CD4-positive, alpha-beta T cell treated with Interleukin-15 for 4 hours (primary cell): ENCODE data around the gene FGD5.

ENCODE experiments used
- DNase-seq: peaks from one replicate; pipeline ENCODE4 v3.0.0-alpha.2; 2020; ENCODE audit warnings: low spot score

FGD5 gene

DNA sequence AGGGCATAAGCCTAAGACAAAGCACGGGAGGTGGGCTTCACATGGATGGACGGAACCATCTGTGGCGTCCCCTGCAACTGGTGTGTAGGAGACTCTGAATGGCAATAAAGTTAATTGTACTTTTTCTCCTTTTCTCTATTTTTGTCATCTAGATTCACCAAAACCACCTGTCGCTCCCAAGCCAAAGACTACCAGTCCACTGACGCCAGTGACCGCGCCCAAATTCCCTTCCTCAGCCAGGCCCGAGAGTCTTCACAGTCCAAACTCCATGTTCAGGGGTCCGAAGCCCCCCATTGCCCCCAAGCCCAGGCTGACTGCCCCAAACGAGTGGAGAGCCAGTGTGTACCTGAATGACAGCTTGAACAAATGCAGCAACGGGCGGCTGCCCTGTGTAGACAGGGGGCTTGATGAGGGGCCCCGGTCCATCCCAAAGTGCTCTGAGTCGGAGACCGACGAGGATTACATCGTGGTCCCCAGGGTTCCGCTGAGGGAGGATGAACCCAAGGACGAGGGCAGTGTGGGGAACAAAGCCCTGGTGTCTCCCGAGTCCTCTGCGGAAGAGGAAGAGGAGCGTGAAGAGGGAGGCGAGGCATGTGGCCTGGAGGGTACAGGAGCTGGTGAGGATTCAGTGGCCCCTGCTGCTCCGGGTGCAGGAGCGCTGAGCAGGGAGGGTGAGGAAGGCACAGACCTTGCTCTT, at the start of gene FGD5:
Gene FGD5, plus strand, starts transcription at position 159 of the 697 bp plus-strand sequence. Its CDS starts 110 bp downstream, at position 269.
- no peak for DNase-seq

DNA sequence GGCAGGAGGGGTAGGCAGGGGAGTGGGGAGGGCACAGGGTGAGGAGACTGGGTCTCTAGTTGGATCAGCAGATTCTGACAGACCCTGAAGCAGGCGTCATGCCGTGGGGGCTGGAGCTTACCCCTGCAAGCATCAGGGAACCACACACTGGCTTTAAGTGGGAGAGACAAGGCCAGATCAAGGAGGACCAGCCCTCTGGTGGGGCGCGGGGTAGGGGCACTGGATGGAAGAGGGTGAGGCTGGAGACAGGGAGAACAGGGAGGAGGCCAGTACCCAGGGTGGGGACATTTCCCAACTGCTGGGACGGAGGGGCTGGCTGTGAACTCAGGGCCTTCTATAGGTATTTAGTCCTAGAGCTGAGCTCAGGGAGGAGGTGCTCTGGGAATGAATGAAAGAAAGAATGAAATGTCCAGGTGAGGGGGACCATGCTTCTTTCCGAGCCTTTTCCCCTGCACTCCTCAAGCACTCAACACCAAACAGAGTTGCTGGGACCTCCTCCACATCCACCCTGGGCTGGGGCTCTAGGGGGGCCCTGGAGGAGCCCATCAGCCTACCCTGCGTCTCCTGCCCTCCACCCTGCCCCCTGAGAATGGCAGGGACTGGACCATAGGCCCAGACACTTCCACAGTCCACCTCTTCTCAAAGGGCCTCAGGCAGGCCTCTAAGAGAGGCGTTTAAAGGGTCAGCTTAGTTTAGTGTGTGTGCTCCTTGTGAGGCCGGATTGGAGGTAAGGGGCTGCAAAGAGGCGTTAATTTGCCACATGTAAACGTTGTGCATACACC, 49.0 kb upstream of the FGD5 start:
- no peak for DNase-seq

DNA sequence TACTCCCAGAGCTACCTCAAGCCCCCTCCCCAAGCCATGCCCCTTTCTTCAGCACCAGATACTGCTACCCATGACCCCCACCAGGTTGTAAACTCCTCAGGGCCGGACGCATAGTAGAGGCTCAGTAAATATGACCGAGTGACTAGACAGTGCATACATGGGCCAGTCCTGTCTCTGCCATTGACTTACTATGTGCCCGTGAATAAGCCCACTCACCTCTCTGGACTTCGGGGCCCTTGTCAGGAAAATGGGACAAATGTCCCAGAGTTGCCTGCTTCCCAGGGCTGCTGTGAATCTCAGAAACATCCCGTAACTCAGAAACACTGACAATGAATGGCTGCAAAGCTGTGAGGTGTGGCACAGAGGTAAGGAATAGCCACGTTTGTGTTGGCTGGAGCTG, 48.2 kb upstream of the FGD5 start:
- DNase-seq = no peak

GRCh38 chr3:14771593-14772497, 46.9 kb upstream of the FGD5 start:
- no peak for DNase-seq

DNA sequence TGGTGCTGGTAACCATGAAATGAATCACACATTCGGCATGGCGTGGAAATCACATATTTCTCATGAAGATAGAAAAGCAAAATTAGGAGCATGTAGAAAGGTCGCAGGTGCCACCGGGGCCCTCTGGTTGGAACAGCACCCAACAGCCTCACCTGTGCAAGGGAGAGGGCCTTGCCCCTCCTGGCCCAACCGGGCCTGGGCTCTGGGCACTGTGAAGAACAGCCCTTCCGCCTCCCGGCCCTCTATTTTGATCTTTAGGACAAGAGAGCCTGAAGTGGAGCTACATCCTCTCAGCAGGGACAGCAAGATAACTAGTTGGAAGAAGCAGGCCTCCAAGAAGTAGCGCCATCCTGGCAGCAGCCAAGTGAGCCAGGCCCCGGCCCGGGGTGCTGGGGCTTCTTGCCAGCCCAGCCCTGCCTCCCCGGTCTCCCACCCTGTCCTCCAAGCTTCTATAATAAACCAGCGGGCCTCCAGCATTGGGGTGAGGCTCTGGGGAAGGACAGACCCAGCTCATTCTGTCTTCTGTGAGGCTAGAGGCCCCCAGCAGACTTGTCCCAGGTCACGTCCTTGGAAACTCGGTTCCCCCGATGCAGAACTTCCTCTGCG, 46.1 kb upstream of the FGD5 start:
- no peak for DNase-seq

- no peak for DNase-seq
These were observed 45.5 kb upstream of the FGD5 start for GRCh38 chr3:14773281-14773680.

- DNase-seq = no peak
These were observed 45.1 kb upstream of the FGD5 start for GRCh38 chr3:14773691-14774128.

DNA sequence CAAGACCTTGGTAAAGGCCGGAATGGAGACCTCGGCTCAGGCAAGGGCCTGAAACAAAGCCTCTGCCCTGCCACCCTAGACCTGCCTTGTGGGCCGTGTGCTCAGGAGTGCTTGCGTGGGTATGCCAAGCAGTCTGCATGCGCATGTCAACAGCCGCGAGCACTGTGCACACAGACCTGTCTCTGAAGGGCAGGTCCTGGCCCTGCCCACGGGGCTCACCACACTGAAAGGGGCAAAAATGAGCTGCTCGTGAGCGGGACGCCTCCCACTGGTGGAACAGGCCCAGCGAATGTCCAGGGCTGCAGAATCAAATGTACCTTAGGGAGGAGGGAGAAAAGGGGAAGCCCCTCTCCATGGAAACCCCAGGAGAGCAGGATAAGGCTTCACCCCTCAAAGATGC, 44.3 kb upstream of the FGD5 start:
- DNase-seq = no peak

DNA sequence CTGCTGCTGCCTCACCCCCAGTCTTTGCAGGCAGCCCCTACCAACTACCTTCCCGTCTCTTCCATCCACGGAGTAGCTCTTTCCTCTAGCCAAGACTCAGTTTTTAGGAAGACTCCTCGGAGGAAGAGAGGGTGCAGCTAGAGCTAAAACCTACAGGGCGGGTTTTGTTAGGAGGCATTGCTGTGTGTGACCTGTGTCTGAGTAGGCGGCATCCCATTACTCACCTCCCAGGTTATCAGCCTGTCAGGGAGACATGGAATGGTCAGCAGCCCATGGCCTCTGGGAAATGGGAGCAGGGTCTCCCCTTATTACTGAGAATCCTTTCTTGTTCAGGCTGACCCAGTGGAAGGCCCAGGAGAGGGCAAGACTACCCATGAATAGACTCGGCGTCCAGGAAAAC, 43.8 kb upstream of the FGD5 start:
- DNase-seq = no peak

DNA sequence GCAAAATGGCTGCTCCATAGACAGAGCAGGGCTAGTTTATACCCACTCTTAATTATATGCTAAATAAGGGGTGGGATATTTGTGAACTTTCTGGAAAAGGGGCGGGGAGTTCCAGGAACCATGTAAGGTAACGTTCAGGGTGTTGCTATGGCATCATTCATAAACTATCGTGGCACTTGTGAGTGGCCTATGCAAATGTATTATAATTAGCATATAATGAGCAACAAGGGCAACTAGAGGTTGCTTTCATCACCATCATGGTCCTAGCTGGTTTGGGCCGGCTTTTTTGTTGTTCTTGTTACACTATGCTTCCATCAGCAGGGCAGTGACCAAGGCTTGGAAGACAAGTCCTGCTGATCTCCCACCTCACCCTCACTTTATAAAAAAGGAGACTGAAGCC, 43.2 kb upstream of the FGD5 start:
- DNase-seq = no peak

DNA sequence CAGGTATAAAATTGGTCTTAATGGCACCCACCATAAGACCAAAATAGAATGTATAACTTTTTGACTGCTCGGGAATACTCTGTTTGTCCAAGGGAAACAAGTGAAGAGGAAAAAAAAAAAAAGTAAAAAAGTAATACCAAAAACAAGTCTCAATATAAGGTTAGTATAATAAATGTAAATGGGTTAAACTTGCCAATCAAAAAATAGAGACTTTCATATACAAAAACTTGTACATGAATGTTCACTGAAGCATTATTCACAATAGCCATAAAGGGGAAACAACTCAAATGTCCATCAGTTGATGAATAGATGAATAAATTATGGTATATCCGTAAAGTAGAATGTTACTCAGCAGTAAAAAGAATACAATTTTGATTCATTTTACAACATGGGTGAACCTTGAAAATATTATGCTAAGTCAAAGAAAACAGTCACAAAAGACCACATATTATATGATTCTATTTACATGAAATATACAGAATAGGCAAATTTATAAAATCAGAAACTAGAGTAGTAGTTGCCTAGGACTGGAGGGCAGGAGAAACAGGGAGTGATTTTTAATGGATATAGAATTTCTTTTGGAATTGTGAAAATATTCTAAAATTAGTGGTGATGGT, 39.6 kb upstream of the FGD5 start:
- no peak for DNase-seq

- no peak for DNase-seq
These were observed 37.7 kb upstream of the FGD5 start for GRCh38 chr3:14780927-14781507.

GRCh38 chr3:14783480-14784086, 35.2 kb upstream of the FGD5 start:
- no peak for DNase-seq

DNA sequence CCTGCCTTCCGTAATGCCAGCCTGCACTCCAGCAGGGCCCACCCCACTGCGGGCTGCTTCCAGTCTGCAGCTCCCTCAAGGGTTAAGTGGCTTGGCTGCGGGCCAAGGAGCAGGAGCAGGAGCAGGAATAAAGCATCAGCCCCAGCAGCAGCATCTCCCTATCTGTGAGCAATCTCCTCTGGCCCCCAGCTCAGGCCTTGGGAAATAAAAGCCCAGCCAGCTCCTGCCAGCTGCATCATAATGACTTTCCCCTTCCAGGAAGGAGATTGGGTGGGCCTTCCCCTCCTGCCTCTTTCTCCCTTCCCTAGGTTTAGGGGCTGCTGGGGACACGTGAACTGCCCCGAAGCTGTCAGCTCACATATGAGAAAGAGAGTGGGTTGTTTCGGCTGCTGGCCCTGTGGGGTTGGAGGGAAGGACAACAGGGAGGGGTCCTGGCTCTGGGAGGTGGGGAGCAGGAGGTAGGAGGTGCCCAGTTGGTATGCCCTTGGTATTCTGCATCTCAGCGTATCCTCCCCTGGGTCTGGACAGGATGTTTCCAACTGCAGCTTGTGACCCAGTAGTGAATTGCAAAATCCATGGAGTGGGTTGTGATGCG, 34.6 kb upstream of the FGD5 start:
- no peak for DNase-seq

GRCh38 chr3:14785207-14786155, 33.3 kb upstream of the FGD5 start:
- no peak for DNase-seq

DNA sequence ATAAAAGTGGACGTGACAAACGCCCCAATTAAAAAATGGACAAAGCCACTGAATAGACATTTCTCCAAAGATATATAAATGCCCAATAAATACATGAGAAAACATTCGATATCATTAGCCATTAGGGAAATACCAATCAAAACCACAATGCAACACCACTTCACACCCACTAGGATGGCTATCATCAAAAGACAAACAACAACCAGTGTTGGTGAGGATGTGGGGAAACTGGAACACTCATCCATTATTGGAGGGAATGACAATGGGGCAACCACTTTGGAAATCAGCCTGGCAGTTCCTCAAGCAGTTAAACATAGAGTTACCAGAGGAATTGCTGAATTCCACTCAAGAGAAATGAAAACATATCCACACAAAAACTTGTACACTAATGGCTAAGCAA, 32.4 kb upstream of the FGD5 start:
- DNase-seq = no peak

- no peak for DNase-seq
These were observed 31.1 kb upstream of the FGD5 start for GRCh38 chr3:14787630-14788029.

DNA sequence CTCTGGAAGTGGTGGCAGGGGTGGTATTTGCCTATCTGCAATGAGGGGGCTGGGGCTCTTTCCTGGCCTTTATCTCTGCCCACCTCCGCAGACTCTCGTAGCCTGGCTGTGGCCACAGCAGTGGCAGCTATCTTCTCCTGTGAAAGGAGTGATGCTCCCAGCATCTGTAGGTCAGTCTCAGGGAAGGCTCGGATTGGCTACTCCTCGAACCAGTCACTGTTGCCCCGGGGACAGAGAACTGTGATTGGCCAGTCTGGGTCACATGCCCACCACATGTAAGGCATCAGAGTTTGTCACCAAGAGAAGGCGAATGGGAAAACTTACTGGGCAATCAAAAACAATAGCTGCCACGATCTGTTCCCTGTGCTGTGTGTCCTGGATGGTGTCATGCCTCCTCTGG, 30.1 kb upstream of the FGD5 start:
- DNase-seq = no peak

DNA sequence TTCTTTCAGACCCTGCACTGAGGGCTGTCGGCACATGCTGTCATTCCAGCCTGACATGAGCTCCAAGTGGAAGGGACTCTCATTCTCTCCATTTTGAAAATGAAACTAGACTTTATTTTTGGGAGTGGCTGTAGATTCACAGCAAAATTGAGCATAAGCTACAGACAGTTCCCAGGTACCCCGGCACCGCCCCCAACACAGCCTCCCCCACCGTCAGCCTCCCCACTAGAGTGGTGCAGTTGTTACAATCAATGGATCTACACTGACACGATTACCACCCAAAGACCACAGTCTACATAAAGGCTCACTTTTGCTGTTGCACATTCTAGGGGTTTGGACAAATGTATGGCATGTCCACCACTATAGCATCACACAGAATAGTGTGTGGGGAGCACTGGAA, 29.5 kb upstream of the FGD5 start:
- DNase-seq = no peak
